IMR-90 (cell line): ENCODE data around the gene UBA1.

Experiments
- BHLHE40 ChIP-seq: fragments of 150-350 bp; IDR thresholded peaks from 2 replicates; pipeline ENCODE4 v1.6.1; 2016; ENCODE audit warnings: mild to moderate bottlenecking, low read depth, low read length
- CEBPB ChIP-seq: IDR thresholded peaks from 2 replicates; pipeline ENCODE4 v1.6.1; 2012; ENCODE audit warnings: low read depth, low read length, improper control_type of control experiment
- CHD1 ChIP-seq: IDR thresholded peaks from 2 replicates; pipeline ENCODE4 v1.6.1; 2012; ENCODE audit warnings: low read depth, low read length, improper control_type of control experiment
- CTCF ChIP-seq: conservative IDR thresholded peaks from 2 replicates; pipeline ENCODE4 v1.5.1; 2012; ENCODE audit warnings: mild to moderate bottlenecking, low read depth, low read length, improper control_type of control experiment
- ELK1 ChIP-seq: fragments of 150-350 bp; IDR thresholded peaks from 2 replicates; pipeline ENCODE4 v1.6.1; 2016; ENCODE audit warnings: low read depth, mild to moderate bottlenecking, low read length, moderate library complexity, borderline replicate concordance
- FOS ChIP-seq: fragments of 150-350 bp; IDR thresholded peaks from 2 replicates; pipeline ENCODE4 v1.6.1; 2016; ENCODE audit warnings: low read depth, low read length
- MAFK ChIP-seq: IDR thresholded peaks from 2 replicates; pipeline ENCODE4 v1.6.1; 2012; ENCODE audit warnings: low read depth, low read length, improper control_type of control experiment
- MXI1 ChIP-seq: IDR thresholded peaks from 2 replicates; pipeline ENCODE4 v1.6.1; 2012; ENCODE audit warnings: low read depth, mild to moderate bottlenecking, low read length, moderate library complexity, borderline replicate concordance
- POLR2A ChIP-seq: IDR thresholded peaks from 2 replicates; pipeline ENCODE4 v1.6.1; 2012; ENCODE audit warnings: mild to moderate bottlenecking, low read depth, low read length
- RCOR1 ChIP-seq: IDR thresholded peaks from 2 replicates; pipeline ENCODE4 v1.6.1; 2012; ENCODE audit warnings: mild to moderate bottlenecking, low read length, improper control_type of control experiment; ENCODE audit not compliant: insufficient replicate concordance
- RFX5 ChIP-seq: IDR thresholded peaks from 2 replicates; pipeline ENCODE4 v1.8.0; 2012; ENCODE audit warnings: low read depth, mild to moderate bottlenecking, low read length, moderate library complexity
- SMC3 ChIP-seq: fragments of 150-350 bp; IDR thresholded peaks from 2 replicates; pipeline ENCODE4 v1.6.1; 2016; ENCODE audit warnings: low read depth, mild to moderate bottlenecking, antibody characterized with exemption, low read length, moderate library complexity
- USF2 ChIP-seq: fragments of 150-350 bp; IDR thresholded peaks from 2 replicates; pipeline ENCODE4 v1.6.1; 2017; ENCODE audit warnings: mild to moderate bottlenecking, antibody characterized with exemption, low read length, low read depth

GRCh38 chrX:47208108-47208507 lies 14.5 kb downstream of the UBA1 start:
- TF ChIP-seq CTCF (no peak), POLR2A (no peak), FOS (no peak), BHLHE40 (no peak), CEBPB (no peak), RCOR1 (no peak), RFX5 (no peak), MXI1 (no peak), SMC3 (no peak), ELK1 (no peak), USF2 (no peak), CHD1 (no peak), MAFK (no peak)
